B cell (primary cell): Measurements from ENCODE around the gene VTI1A. TPM values are rescaled to one million over a fixed set of nuclear protein-coding genes. Genes with fewer than 3 reads are reported as not detected.

Experiments used
- ATAC-seq: fragments of 200-7000 bp; cut with Tn5 transposase; one replicate; pipeline ENCODE4 v1.10.0; 2021; ENCODE audit warnings: low read depth, mild to moderate bottlenecking, moderate number of reproducible peaks, moderate library complexity
- CTCF ChIA-PET: fragments of 350-600 bp; sonication (Branson Sonifier 250); formaldehyde crosslinking; loops from one replicate; lab custom pipeline; 2021; ENCODE audit warnings: antibody characterized with exemption, inconsistent platforms; lab: Charles Lee
- POLR2A ChIA-PET: fragments of 350-600 bp; sonication (Branson Sonifier 250); formaldehyde crosslinking; loops from one replicate; lab custom pipeline; 2021; ENCODE audit warnings: antibody characterized with exemption; lab: Charles Lee
- DNase-seq: peaks from one replicate; pipeline ENCODE4 v3.0.0; 2013
- H2AFZ ChIP-seq: 2 replicates; pipeline ENCODE4 v1.6.1; 2012; ENCODE audit warnings: mild to moderate bottlenecking, low read depth, low read length; ENCODE audit not compliant: insufficient read depth, poor library complexity, severe bottlenecking
- H3K27ac ChIP-seq, 2 donors: 1 replicate in 1 of 2; 2 replicates in 1 of 2; pipeline ENCODE4 v1.5.1; 2012 to 2013; ENCODE audit warnings: low read length in 2 of 2, mild to moderate bottlenecking in 2 of 2, moderate library complexity in 1 of 2
- H3K27me3 ChIP-seq, 4 experiments: fragments of 200-600 bp in 1 of 4; sonication (generic) in 1 of 4; replicated peaks in 1 of 4; 1 replicate in 2 of 4; 2 replicates in 2 of 4; pipeline versions ENCODE4 v1.6.1 to v1.7.0; 2013 to 2016; ENCODE audit warnings: low read length in 3 of 4, mild to moderate bottlenecking in 2 of 4, mixed read lengths in 1 of 4, moderate library complexity in 1 of 4; ENCODE audit not compliant: insufficient read depth in 4 of 4, control insufficient read depth in 3 of 4; ENCODE audit errors: control extremely low read depth in 1 of 4
- H3K36me3 ChIP-seq, 2 experiments: replicated peaks in 1 of 2; 1 replicate in 1 of 2; 2 replicates in 1 of 2; pipeline versions ENCODE4 v1.6.1 to v1.7.1; 2013; ENCODE audit warnings: low read length in 1 of 2; ENCODE audit not compliant: insufficient read depth in 2 of 2, control insufficient read depth in 1 of 2; ENCODE audit errors: control extremely low read depth in 1 of 2, extremely low read depth in 1 of 2
- H3K4me1 ChIP-seq, 2 donors: fragments of 200-600 bp in 1 of 2; sonication (generic) in 1 of 2; 1 replicate in 1 of 2; 2 replicates in 1 of 2; pipeline versions ENCODE4 v1.5.1 to v1.6.1; 2013 to 2017; ENCODE audit warnings: low read length in 2 of 2; ENCODE audit not compliant: control insufficient read depth in 2 of 2, insufficient read depth in 2 of 2
- H3K4me2 ChIP-seq: replicated peaks from 2 replicates; pipeline ENCODE3; 2012; ENCODE audit warnings: mild to moderate bottlenecking, low read depth, low read length; ENCODE audit not compliant: poor library complexity, severe bottlenecking
- H3K4me3 ChIP-seq, 5 experiments: fragments of 200-600 bp in 1 of 5; sonication (generic) in 1 of 5; 1 replicate in 3 of 5; 2 replicates in 2 of 5; pipeline versions ENCODE4 v1.5.1 to v1.7.0; 2011 to 2016; ENCODE audit warnings: low read length in 4 of 5, mild to moderate bottlenecking in 4 of 5, low read depth in 2 of 5, control low read depth in 1 of 5, moderate library complexity in 1 of 5; ENCODE audit not compliant: insufficient read depth in 1 of 5; ENCODE audit errors: control extremely low read depth in 1 of 5, extremely low read depth in 1 of 5
- H3K79me2 ChIP-seq: fragments of 200-600 bp; sonication (generic); one replicate; pipeline ENCODE4 v1.6.0; 2016; ENCODE audit warnings: low read length; ENCODE audit not compliant: control insufficient read depth, insufficient read depth
- H3K9ac ChIP-seq: fragments of 200-600 bp; sonication (generic); 2 replicates; pipeline ENCODE4 v1.6.1; 2017; ENCODE audit warnings: mild to moderate bottlenecking, low read length, moderate library complexity
- H3K9me3 ChIP-seq, 3 donors: one replicate each; pipeline versions ENCODE4 v1.6.1 to v1.7.1; 2013; ENCODE audit warnings: low read length in 2 of 3; ENCODE audit not compliant: control insufficient read depth in 2 of 3, insufficient read depth in 1 of 3; ENCODE audit errors: control extremely low read depth in 1 of 3
- H4K20me1 ChIP-seq: 2 replicates; pipeline ENCODE4 v1.6.0; 2012; ENCODE audit warnings: mild to moderate bottlenecking, low read length; ENCODE audit not compliant: insufficient read depth, control insufficient read depth, poor library complexity, severe bottlenecking
- H3K27ac Mint-ChIP-seq: one replicate; pipeline ENCODE4 v1.8.0; 2021; ENCODE audit warnings: mixed read lengths
- H3K27me3 Mint-ChIP-seq: one replicate; pipeline ENCODE4 v1.8.0; 2021; ENCODE audit warnings: mixed read lengths
- H3K4me1 Mint-ChIP-seq: one replicate; pipeline ENCODE4 v1.8.0; 2021; ENCODE audit warnings: mixed read lengths
- H3K4me3 Mint-ChIP-seq: one replicate; pipeline ENCODE4 v1.8.0; 2021; ENCODE audit warnings: mixed read lengths
- H3K9me3 Mint-ChIP-seq: one replicate; pipeline ENCODE4 v1.8.0; 2022; ENCODE audit warnings: mixed read lengths; ENCODE audit not compliant: insufficient read depth
- CTCF ChIP-seq: fragments of 200-600 bp; IDR thresholded peaks from one replicate; pipeline ENCODE4 v1.8.0; 2022; ENCODE audit warnings: antibody characterized with exemption, mild to moderate bottlenecking
- EZH2 ChIP-seq: IDR thresholded peaks from 2 replicates; pipeline ENCODE4 v1.6.1; 2012; ENCODE audit warnings: borderline replicate concordance, low read depth, mild to moderate bottlenecking, moderate library complexity, low read length; ENCODE audit not compliant: insufficient read depth, poor library complexity, severe bottlenecking
- WGBS: methylation state at CpG from one replicate; pipeline ENCODE4 v1.1.5; 2013; ENCODE audit warnings: missing lambda C conversion rate; ENCODE audit not compliant: insufficient coverage; 5-methylcytosine and 5-hydroxymethylcytosine counted together
- intact Hi-C: fragments of 100-400 bp; cut with micrococcal nuclease; formaldehyde crosslinking; loops from one replicate; pipeline ENCODE4 v1.10.0; 2022
- polyA plus RNA-seq: library from polyadenylated mRNA; depleted of rRNA; stranded (reverse); fragments of >200 nt; gene quantifications from 2 replicates; pipeline ENCODE4 v1.2.3, GENCODE V29; 2012
- total RNA-seq, 2 donors: library from RNA; stranded (reverse); fragments of 120-200 nt in 1 of 2; gene quantifications; 1 replicate in 1 of 2; 2 replicates in 1 of 2; pipeline versions ENCODE4 v1.2.3 to v1.2.4, GENCODE V29; 2013 to 2022

VTI1A gene
- total and polyA plus RNA-seq, 2 donors (not counting 1 experiment from before 2014, with no cell fraction given) = 20.0 to 84.1 TPM

DNA sequence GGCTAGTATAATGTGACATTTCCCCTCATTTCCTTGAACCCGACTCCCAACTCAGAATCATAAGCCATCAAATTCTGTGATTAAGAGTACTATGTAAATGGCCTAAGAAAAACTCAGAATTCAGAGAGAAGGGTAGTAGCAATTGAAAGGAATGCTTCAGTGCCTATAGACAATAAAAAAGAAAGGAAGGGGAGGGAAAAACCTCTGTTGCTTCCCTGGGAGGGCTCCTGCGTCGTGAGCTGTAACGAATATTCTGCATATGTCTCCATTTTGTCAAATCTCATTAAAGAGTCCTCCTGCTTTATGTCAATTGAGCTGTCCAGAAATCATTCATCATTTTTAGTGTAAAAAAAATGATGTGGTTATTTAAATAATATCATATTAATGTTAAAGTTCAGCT is 223.0 kb downstream of the VTI1A start:
- Histone ChIP-seq H3K27ac (no peak overlapping the region), H4K20me1 (no peaks in the 10 kb centered on the region), H3K4me3 (no peak overlapping the region), H3K9ac (no peak overlapping the region), H3K9me3 (no peaks in the 10 kb centered on the region), H3K27me3 (no peaks in the 10 kb centered on the region), H2AFZ (no peak overlapping the region), H3K79me2 (no peaks in the 10 kb centered on the region), H3K4me1 (no peaks in the 10 kb centered on the region), H3K36me3 (peaks cover 10 to 16% of the 10 kb centered on the region in 2 experiments), H3K4me2 (no peak overlapping the region)
- POLR2A ChIA-PET = no interaction called here
- WGBS = no CpG with 5 or more reads among the region's 4 CpGs
- TF ChIP-seq EZH2 (no peak), CTCF (no peak)
- no peaks in the 10 kb centered on the region for H3K9me3 Mint-ChIP-seq
- no peak overlapping the region for H3K4me3 Mint-ChIP-seq
- CTCF ChIA-PET = no interaction called here
- intact Hi-C loops = no loop called here
- DNase-seq = no peak
- H3K4me1 Mint-ChIP-seq = no peaks in the 10 kb centered on the region
- H3K27ac Mint-ChIP-seq = no peak overlapping the region
- no peaks in the 10 kb centered on the region for H3K27me3 Mint-ChIP-seq
- ATAC-seq = no peak

- Histone ChIP-seq H3K4me3 (no peak overlapping the region), H3K79me2 (no peaks in the 10 kb centered on the region), H2AFZ (no peak overlapping the region), H3K4me2 (no peak overlapping the region), H3K9ac (no peak overlapping the region), H3K4me1 (no peaks in the 10 kb centered on the region), H4K20me1 (no peaks in the 10 kb centered on the region), H3K27ac (no peak overlapping the region), H3K9me3 (no peaks in the 10 kb centered on the region), H3K36me3 (peaks cover 10 to 16% of the 10 kb centered on the region in 2 experiments), H3K27me3 (no peaks in the 10 kb centered on the region)
- no peak for ATAC-seq
- Mint-ChIP-seq H3K4me3 (no peak overlapping the region), H3K27me3 (no peaks in the 10 kb centered on the region), H3K9me3 (no peaks in the 10 kb centered on the region), H3K4me1 (no peaks in the 10 kb centered on the region), H3K27ac (no peak overlapping the region)
- ChIA-PET POLR2A (no interaction called here), CTCF (no interaction called here)
- DNase-seq = no peak
- WGBS = no CpG with 5 or more reads among the region's 4 CpGs
- intact Hi-C loops = no loop called here
- TF ChIP-seq CTCF = no peak
Observed at GRCh38 chr10:112671743-112672142, 224.7 kb downstream of the VTI1A start.
